NK-92 (cell line): ENCODE measurements around the gene CDH15.
"Not testable (repeated sequence)": the region's sequence is repeated elsewhere in the genome, so short reads cannot be mapped to it uniquely, and the experiment has no call there.

Source experiments
- DNase-seq: peaks from one replicate; lab custom pipeline; 2025; ENCODE audit not compliant: unreplicated experiment; lab: John Stamatoyannopoulos, UW

Gene CDH15

GRCh38 chr16:89155851-89156739, 15.5 kb upstream of the CDH15 start:
- no peak for DNase-seq

GRCh38 chr16:89156740-89157645, 14.6 kb upstream of the CDH15 start:
- no peak for DNase-seq

- DNase-seq = no peak
Measured at GRCh38 chr16:89157778-89158177, 13.8 kb upstream of the CDH15 start.

GRCh38 chr16:89159066-89159849, 12.3 kb upstream of the CDH15 start:
- DNase-seq = no peak

- no peak for DNase-seq
Measured at GRCh38 chr16:89159850-89160354, 11.6 kb upstream of the CDH15 start.

GRCh38 chr16:89160977-89161701, 10.4 kb upstream of the CDH15 start:
- DNase-seq = no peak

- no peak for DNase-seq
Measured at GRCh38 chr16:89161763-89162713, 9.5 kb upstream of the CDH15 start.

GRCh38 chr16:89163297-89163696, 8.3 kb upstream of the CDH15 start:
- no peak for DNase-seq

- no peak for DNase-seq
Measured at GRCh38 chr16:89164436-89164835, 7.1 kb upstream of the CDH15 start.

GRCh38 chr16:89164847-89165680, 6.5 kb upstream of the CDH15 start:
- DNase-seq = no peak

GRCh38 chr16:89165681-89165979, 5.9 kb upstream of the CDH15 start:
- not testable (repeated sequence) for DNase-seq

- DNase-seq = no peak
Measured at GRCh38 chr16:89166696-89167424, 4.7 kb upstream of the CDH15 start.

GRCh38 chr16:89167425-89167941, 4.1 kb upstream of the CDH15 start:
- DNase-seq = no peak

GRCh38 chr16:89168381-89169189, 3.0 kb upstream of the CDH15 start:
- no peak for DNase-seq

- no peak for DNase-seq
Measured at GRCh38 chr16:89169778-89170177, 1.8 kb upstream of the CDH15 start.

GRCh38 chr16:89170346-89171215, 967 bp upstream of the CDH15 start:
- DNase-seq = no peak
